ENCODE measurements around the gene SAMD10.

SAMD10 gene

GRCh38 chr20:63944078-63944941, 35.1 kb downstream of the SAMD10 start:
- Histone ChIP-seq H3K36me3 (ENCODE audit: control insufficient read depth, insufficient read depth, low read length) (no peaks in the 10 kb centered on the region), H3K27ac (no peak overlapping the region), H3K79me2 (peaks cover 32% of the 10 kb centered on the region), H3K4me3 (ENCODE audit: low read depth, low read length) (no peak overlapping the region), H3K27me3 (ENCODE audit: control insufficient read depth, insufficient read depth, low read length) (no peaks in the 10 kb centered on the region), H3K4me1 (peaks cover 10% of the 10 kb centered on the region), H3K9me3 (ENCODE audit: control insufficient read depth, low read length) (no peaks in the 10 kb centered on the region), H2AFZ (no peak overlapping the region), H3K9ac (no peak overlapping the region), H3K4me2 (ENCODE audit: low read length) (no peak overlapping the region)
- TF ChIP-seq, protein P1, sequence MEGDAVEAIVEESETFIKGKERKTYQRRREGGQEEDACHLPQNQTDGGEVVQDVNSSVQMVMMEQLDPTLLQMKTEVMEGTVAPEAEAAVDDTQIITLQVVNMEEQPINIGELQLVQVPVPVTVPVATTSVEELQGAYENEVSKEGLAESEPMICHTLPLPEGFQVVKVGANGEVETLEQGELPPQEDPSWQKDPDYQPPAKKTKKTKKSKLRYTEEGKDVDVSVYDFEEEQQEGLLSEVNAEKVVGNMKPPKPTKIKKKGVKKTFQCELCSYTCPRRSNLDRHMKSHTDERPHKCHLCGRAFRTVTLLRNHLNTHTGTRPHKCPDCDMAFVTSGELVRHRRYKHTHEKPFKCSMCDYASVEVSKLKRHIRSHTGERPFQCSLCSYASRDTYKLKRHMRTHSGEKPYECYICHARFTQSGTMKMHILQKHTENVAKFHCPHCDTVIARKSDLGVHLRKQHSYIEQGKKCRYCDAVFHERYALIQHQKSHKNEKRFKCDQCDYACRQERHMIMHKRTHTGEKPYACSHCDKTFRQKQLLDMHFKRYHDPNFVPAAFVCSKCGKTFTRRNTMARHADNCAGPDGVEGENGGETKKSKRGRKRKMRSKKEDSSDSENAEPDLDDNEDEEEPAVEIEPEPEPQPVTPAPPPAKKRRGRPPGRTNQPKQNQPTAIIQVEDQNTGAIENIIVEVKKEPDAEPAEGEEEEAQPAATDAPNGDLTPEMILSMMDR (IDR thresholded peaks at IDR 0.05) = no peak

- Histone ChIP-seq H3K27ac (no peak overlapping the region), H3K79me2 (peaks cover 36% of the 10 kb centered on the region), H3K4me1 (peaks cover 6% of the 10 kb centered on the region), H3K9ac (no peak overlapping the region), H3K27me3 (ENCODE audit: control insufficient read depth, insufficient read depth, low read length) (no peaks in the 10 kb centered on the region), H3K9me3 (ENCODE audit: control insufficient read depth, low read length) (no peaks in the 10 kb centered on the region), H3K4me2 (ENCODE audit: low read length) (no peak overlapping the region), H3K36me3 (ENCODE audit: control insufficient read depth, insufficient read depth, low read length) (no peaks in the 10 kb centered on the region), H2AFZ (no peak overlapping the region), H3K4me3 (ENCODE audit: low read depth, low read length) (no peak overlapping the region)
- TF ChIP-seq, protein P1 (IDR thresholded peaks at IDR 0.05) = no peak
Observed at GRCh38 chr20:63943808-63944077, 35.7 kb downstream of the SAMD10 start.

DNA sequence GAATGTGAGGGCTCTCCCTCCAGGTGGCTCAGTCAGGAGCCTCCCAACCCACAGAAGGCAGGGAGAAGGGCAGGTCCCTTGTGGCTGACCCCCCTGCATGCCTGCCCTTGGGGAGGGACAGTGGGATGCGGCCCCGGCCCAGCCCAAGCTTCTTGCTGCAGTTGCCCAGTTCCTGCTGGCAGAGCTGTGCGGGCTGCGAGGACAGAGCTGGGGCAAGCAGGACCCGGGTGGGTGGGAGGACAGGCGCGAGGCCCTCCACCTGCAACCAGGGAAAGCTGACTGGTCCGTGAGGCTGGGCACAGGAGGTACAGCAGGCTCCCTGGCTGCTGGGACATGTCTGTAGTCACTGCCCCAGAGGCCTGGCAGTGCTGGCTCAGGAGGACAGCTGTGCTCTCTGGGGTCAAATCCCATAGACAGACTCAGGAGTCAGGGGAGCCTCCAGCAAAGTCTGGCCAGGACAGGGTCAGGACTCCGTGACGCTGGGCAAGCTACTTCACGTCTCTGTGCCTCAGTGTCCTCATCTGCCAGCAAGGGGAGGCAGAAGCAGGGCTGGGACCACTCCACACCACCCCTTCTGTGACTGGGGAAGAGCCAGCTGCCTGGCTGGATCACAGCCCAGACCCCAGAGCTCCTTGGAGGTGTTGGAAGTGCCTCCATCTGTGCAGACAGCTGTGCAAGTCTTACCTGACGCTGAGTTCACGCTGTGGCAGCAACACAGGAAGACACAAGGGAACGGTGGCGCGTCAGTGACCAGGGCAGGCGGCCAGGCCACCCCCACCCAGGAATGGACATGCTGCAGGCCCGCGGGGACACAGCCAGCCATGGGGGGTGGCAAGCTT, 36.3 kb downstream of the SAMD10 start:
- Histone ChIP-seq H3K27me3 (ENCODE audit: control insufficient read depth, insufficient read depth, low read length) (no peaks in the 10 kb centered on the region), H3K9me3 (ENCODE audit: control insufficient read depth, low read length) (no peaks in the 10 kb centered on the region), H2AFZ (no peak overlapping the region), H3K79me2 (peaks cover 38% of the 10 kb centered on the region), H3K36me3 (ENCODE audit: control insufficient read depth, insufficient read depth, low read length) (no peaks in the 10 kb centered on the region), H3K27ac (peak overlapping the region; percentile 42), H3K9ac (no peak overlapping the region), H3K4me1 (peaks cover 2% of the 10 kb centered on the region), H3K4me3 (ENCODE audit: low read depth, low read length) (no peak overlapping the region), H3K4me2 (ENCODE audit: low read length) (no peak overlapping the region)
- TF ChIP-seq, protein P1 (IDR thresholded peaks at IDR 0.05) = no peak

GRCh38 chr20:63942250-63942951, 37.0 kb downstream of the SAMD10 start:
- no peak overlapping the region for H2AFZ ChIP-seq
- TF ChIP-seq, protein P1 (IDR thresholded peaks at IDR 0.05) = no peak
- H3K36me3 ChIP-seq (ENCODE audit: control insufficient read depth, insufficient read depth, low read length) = no peaks in the 10 kb centered on the region
- peak overlapping the region; percentile 42 for H3K27ac ChIP-seq
- H3K9ac ChIP-seq = no peak overlapping the region
- no peak overlapping the region for H3K4me3 ChIP-seq (ENCODE audit: low read depth, low read length)
- H3K27me3 ChIP-seq (ENCODE audit: control insufficient read depth, insufficient read depth, low read length) = no peaks in the 10 kb centered on the region
- H3K4me1 ChIP-seq = no peaks in the 10 kb centered on the region
- H3K79me2 ChIP-seq = peaks cover 38% of the 10 kb centered on the region
- H3K4me2 ChIP-seq (ENCODE audit: low read length) = no peak overlapping the region
- no peaks in the 10 kb centered on the region for H3K9me3 ChIP-seq (ENCODE audit: control insufficient read depth, low read length)

All from parathyroid adenoma (tissue), 2 donors.